ENCODE measurements around the gene ING5.

The ING5 gene

GRCh38 chr2:241701399-241702154, at the start of gene ING5:
Gene ING5 (plus strand): TSS chr2:241702039. CDS start chr2:241702066, 27 bp downstream.
- peak; percentile 95 for DNase-seq (ENCODE audit: low spot score)
- TF ChIP-seq CTCF (IDR thresholded peaks at IDR 0.05): no peak
- Histone ChIP-seq H3K4me3 (peak within 1 kb of the TSS; percentile 94), H3K27ac (peak within 1 kb of the TSS; percentile 73 to 99)

DNA sequence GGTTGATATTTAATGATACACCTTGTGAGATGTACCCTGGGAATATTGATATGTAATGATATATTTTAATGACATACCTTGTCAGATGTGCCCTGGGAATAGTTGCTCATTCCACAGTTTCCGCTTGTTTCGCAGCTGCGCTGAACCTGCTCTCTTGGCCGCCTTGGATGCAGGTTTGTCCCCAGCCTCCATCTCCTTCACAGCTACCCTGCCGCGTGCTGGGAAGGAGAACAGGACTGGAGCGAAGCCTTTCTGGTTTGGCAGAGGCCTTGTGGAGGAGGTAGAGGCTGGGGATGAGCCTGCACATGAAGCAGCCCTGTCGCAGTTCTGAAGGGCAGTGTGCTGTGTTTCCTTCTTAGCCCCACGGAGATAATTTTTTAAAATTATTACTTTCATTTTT, 49.7 kb upstream of the ING5 start:
- H3K27ac ChIP-seq: no peak overlapping the region
- no peak for DNase-seq (ENCODE audit: low spot score)
- H3K4me3 ChIP-seq: no peak overlapping the region
- no peak for TF ChIP-seq CTCF (IDR thresholded peaks at IDR 0.05)

- H3K27ac ChIP-seq: no peak overlapping the region
- no peak for DNase-seq (ENCODE audit: low spot score)
- no peak for TF ChIP-seq CTCF (IDR thresholded peaks at IDR 0.05)
- H3K4me3 ChIP-seq: no peak overlapping the region
Measured at GRCh38 chr2:241652722-241653121, 49.1 kb upstream of the ING5 start.

- Histone ChIP-seq H3K4me3 (no peak overlapping the region), H3K27ac (no peak overlapping the region)
- no peak for DNase-seq (ENCODE audit: low spot score)
- no peak for TF ChIP-seq CTCF (IDR thresholded peaks at IDR 0.05)
Measured at GRCh38 chr2:241653210-241653750, 48.6 kb upstream of the ING5 start.

GRCh38 chr2:241654551-241654950, 47.3 kb upstream of the ING5 start:
- TF ChIP-seq CTCF (IDR thresholded peaks at IDR 0.05): no peak
- no peak for DNase-seq (ENCODE audit: low spot score)
- no peak overlapping the region for H3K27ac ChIP-seq
- H3K4me3 ChIP-seq: no peak overlapping the region

DNA sequence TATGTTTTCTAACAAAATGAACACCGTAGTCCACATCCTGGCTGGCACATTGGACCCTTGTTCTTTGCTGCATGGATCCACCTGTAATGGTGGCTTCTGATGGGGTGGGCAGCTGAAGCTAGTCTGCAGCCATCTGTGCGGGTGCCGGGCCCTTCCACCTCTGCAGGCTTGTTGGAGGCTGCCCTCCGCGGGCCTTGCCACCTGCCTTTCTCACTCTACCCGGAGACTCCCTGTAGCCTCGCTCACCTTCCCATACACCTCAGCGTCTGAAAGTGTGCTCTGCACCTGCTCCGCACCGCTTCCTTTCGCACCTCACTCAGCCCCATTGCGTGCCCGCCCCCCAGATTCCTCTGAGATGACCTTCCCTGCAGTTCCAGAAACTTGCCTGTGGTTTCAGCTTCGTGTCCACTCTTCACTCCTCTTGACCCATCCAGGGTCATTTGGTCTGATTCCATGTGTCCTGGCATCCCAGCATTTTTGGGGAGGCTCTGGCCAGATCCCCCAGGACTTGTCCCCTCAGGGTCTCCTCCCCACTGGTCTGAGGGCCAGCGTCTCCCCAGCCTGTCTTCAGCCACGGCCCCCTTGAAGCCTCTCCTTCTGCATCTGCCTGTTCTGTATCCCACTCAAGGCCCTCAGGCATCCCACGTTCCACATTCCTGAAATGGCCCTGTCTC, 46.2 kb upstream of the ING5 start:
- H3K27ac ChIP-seq: no peak overlapping the region
- TF ChIP-seq CTCF (IDR thresholded peaks at IDR 0.05): no peak
- H3K4me3 ChIP-seq: no peak overlapping the region
- DNase-seq (ENCODE audit: low spot score): no peak

Data from coronary artery (tissue), 2 donors.